HepG2 (cell line): ENCODE results near the gene PTEN.

Experiments
- CEBPZ ChIP-seq: IDR thresholded peaks from 2 replicates; pipeline ENCODE4 v1.6.1; 2012; ENCODE audit warnings: low read length, improper control_type of control experiment
- CTCF ChIP-seq: sonication (generic); formaldehyde crosslinking; IDR thresholded peaks from 2 replicates; pipeline ENCODE4 v1.5.0; 2020; ENCODE audit warnings: mild to moderate bottlenecking, missing genetic modification reagents, moderate library complexity
- NR1H2 ChIP-seq: sonication (generic); formaldehyde crosslinking; IDR thresholded peaks from 2 replicates; pipeline ENCODE4 v1.8.1; 2022; ENCODE audit warnings: low read depth, missing genetic modification reagents, borderline replicate concordance
- PATZ1 ChIP-seq: sonication (generic); formaldehyde crosslinking; IDR thresholded peaks from 2 replicates; pipeline ENCODE4 v1.4.0; 2020; ENCODE audit warnings: missing genetic modification reagents
- POGK ChIP-seq: sonication (generic); formaldehyde crosslinking; conservative IDR thresholded peaks from 2 replicates; pipeline ENCODE4 v1.8.0; 2022; ENCODE audit warnings: mild to moderate bottlenecking, moderate library complexity, missing genetic modification reagents
- POLR2A ChIP-seq, 2 experiments: IDR thresholded peaks; 2 replicates each; pipeline ENCODE4 v1.6.1; 2011; ENCODE audit warnings: low read depth in 2 of 2, low read length in 2 of 2, mild to moderate bottlenecking in 1 of 2, moderate library complexity in 1 of 2; ENCODE audit not compliant: insufficient read depth in 1 of 2
- PRDM4 ChIP-seq: sonication (generic); formaldehyde crosslinking; IDR thresholded peaks from 2 replicates; pipeline ENCODE4 v1.9.0; 2021; ENCODE audit warnings: missing genetic modification reagents, borderline replicate concordance
- RARG ChIP-seq: sonication (generic); formaldehyde crosslinking; IDR thresholded peaks from 2 replicates; pipeline ENCODE4 v1.4.0; 2020; ENCODE audit warnings: low read depth, mild to moderate bottlenecking, missing genetic modification reagents
- ZFX ChIP-seq: sonication (generic); formaldehyde crosslinking; IDR thresholded peaks from 2 replicates; pipeline ENCODE4 v1.4.0; 2020; ENCODE audit warnings: mild to moderate bottlenecking, low read depth, missing genetic modification reagents, moderate library complexity
- ZSCAN30 ChIP-seq: sonication (generic); formaldehyde crosslinking; IDR thresholded peaks from 2 replicates; pipeline ENCODE4 v1.5.0; 2020; ENCODE audit warnings: mild to moderate bottlenecking, missing genetic modification reagents

GRCh38 chr10:87847550-87847949, 15.9 kb upstream of the PTEN start:
- TF ChIP-seq ZSCAN30 (no peak), POLR2A (IDR thresholded peaks at IDR 0.05; ENCODE audit: insufficient read depth in 1 of 2, low read depth in 2 of 2, low read length in 2 of 2) (no peak), PRDM4 (no peak), PATZ1 (CRISPR knock-in tag) (no peak), CEBPZ (no peak), CTCF (CRISPR knock-in tag) (no peak), RARG (no peak), ZFX (CRISPR knock-in tag) (no peak), POGK (CRISPR knock-in tag) (no peak), NR1H2 (CRISPR knock-in tag) (no peak)
